Brain microvascular endothelial cell (primary cell): ENCODE measurements around the gene CEP85L.

ENCODE experiments used
- DNase-seq: peaks from one replicate; pipeline ENCODE4 v3.0.0-alpha.2; 2020
- H3K27ac ChIP-seq: fragments of 250-450 bp; sonication (Bioruptor Pico); 2 replicates; pipeline ENCODE4 v1.5.1; 2020; ENCODE audit warnings: mild to moderate bottlenecking, moderate library complexity
- H3K27me3 ChIP-seq: fragments of 250-450 bp; sonication (Bioruptor Pico); replicated peaks from 2 replicates; pipeline ENCODE4 v1.5.1; 2020; ENCODE audit warnings: mild to moderate bottlenecking
- H3K36me3 ChIP-seq: fragments of 250-450 bp; sonication (Bioruptor Pico); replicated peaks from 2 replicates; pipeline ENCODE4 v1.5.1; 2020; ENCODE audit warnings: mild to moderate bottlenecking
- H3K4me3 ChIP-seq: 2 replicates; pipeline ENCODE4 v1.5.1; 2011; ENCODE audit warnings: low read depth, mild to moderate bottlenecking, control low read depth, low read length, moderate library complexity
- in situ Hi-C: cut with HindIII; loops from 2 replicates; pipeline ENCODE4 v1.10.0; 2017; ENCODE audit warnings: low sequenced_read_pairs, low pct_ligation_motif_present
- TF ChIP-seq, protein P1 (sequence below): IDR thresholded peaks from 2 replicates; pipeline ENCODE4 v1.5.1; 2011; ENCODE audit warnings: low read depth, mild to moderate bottlenecking, moderate library complexity, low read length, control low read depth, inconsistent platforms; ENCODE audit errors: missing control alignments

CEP85L gene

DNA sequence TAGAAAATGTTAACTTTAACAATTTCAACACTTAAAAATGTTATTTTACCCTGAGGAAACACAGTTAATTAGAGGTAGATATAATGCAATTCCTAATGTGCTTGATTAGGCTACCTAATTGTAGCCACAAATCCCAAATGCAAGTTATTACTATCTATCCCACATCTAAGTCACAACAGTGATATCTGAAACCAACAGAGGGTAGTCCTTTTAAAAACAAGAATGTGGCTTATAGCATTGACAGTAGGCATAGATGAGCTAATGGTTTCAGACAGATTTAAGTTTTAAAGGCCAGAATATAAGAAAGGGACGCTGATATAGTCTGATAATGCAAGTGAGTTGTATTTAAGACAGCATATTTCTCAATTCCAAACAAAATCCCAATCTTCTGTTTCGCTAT lies 80.3 kb downstream of the CEP85L start:
- Histone ChIP-seq H3K4me3 (no peak overlapping the region), H3K36me3 (no peaks in the 10 kb centered on the region), H3K27me3 (no peaks in the 10 kb centered on the region), H3K27ac (no peak overlapping the region)
- TF ChIP-seq, protein P1, sequence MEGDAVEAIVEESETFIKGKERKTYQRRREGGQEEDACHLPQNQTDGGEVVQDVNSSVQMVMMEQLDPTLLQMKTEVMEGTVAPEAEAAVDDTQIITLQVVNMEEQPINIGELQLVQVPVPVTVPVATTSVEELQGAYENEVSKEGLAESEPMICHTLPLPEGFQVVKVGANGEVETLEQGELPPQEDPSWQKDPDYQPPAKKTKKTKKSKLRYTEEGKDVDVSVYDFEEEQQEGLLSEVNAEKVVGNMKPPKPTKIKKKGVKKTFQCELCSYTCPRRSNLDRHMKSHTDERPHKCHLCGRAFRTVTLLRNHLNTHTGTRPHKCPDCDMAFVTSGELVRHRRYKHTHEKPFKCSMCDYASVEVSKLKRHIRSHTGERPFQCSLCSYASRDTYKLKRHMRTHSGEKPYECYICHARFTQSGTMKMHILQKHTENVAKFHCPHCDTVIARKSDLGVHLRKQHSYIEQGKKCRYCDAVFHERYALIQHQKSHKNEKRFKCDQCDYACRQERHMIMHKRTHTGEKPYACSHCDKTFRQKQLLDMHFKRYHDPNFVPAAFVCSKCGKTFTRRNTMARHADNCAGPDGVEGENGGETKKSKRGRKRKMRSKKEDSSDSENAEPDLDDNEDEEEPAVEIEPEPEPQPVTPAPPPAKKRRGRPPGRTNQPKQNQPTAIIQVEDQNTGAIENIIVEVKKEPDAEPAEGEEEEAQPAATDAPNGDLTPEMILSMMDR, result no peak
- in situ Hi-C loops, result no loop called here
- no peak for DNase-seq

DNA sequence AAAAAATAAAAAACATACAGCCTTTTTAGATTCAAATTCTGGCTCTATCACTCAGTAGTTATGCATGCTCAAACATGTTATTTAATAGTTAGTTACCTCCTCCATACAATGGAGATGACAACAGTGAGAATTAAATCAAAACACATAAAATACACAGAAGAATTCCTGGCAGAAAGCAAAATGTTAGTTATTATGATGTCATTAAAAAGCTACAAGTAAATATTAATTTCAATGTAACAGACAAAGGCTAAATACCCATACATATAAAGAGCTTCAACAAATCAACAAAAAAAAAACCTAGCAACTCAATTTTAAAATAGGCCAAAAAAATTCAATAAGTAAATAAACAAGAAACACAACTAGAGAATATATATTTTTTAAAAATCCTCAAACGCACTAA lies 81.9 kb downstream of the CEP85L start:
- Histone ChIP-seq H3K4me3 (no peak overlapping the region), H3K27me3 (no peaks in the 10 kb centered on the region), H3K27ac (no peak overlapping the region), H3K36me3 (no peaks in the 10 kb centered on the region)
- in situ Hi-C loops, result no loop called here
- no peak for DNase-seq
- TF ChIP-seq, protein P1, result no peak

DNA sequence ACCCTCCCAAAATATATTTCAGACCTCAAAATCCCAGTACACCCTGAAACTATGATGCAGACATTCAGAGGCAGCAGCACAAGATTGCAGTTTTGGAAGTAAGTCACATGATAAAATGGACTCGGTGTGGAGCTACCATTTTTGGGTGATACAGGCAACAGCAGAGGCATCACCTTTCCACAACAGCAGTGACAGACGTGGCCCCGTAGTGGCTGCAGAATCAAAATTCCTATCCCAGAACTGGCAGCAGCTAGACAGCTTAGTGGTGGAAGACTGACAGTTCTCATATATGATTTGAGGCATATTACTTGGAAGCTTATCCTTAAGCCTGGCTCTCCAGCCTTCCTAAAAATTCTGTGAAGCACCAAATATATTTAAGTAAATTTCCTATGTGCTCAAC lies 83.4 kb downstream of the CEP85L start:
- TF ChIP-seq, protein P1, result no peak
- Histone ChIP-seq H3K27ac (no peak overlapping the region), H3K27me3 (no peaks in the 10 kb centered on the region), H3K36me3 (no peaks in the 10 kb centered on the region), H3K4me3 (no peak overlapping the region)
- in situ Hi-C loops, result no loop called here
- DNase-seq, result no peak

DNA sequence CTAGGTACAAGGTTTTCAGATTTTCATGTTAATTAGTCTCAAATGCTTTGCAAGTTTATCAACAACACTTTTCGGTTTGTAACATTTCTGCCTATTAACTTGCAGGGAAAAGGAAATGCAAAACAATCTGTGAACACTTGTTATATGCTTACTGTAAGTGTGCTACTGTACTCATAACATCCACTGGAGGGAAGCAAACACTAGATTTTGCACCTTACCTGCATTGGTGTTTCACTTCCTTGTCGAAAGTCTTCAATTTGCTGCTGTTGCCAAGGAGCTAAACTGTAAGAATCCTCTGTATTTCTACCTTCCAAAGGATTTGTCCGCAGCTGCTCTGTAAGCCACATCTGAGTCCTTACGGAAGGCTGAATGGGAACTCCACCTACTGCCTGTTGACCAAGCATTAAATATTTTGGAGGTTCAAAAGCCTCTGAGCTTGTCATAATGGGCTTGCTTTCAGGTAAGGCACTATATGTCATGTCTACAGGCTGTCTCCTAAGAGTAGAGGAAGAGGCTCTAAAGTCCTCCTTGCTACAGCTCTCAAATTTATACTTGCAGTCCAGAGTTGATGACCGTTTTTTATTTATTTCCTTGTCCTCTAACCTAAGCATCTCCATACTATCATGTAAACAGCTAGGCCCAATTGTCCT lies 86.0 kb downstream of the CEP85L start:
- TF ChIP-seq, protein P1, result peak; percentile 45
- in situ Hi-C loops, result no loop called here
- H3K4me3 ChIP-seq, result no peak overlapping the region
- H3K27ac ChIP-seq, result no peak overlapping the region
- H3K27me3 ChIP-seq, result no peaks in the 10 kb centered on the region
- H3K36me3 ChIP-seq, result no peaks in the 10 kb centered on the region
- DNase-seq, result no peak

DNA sequence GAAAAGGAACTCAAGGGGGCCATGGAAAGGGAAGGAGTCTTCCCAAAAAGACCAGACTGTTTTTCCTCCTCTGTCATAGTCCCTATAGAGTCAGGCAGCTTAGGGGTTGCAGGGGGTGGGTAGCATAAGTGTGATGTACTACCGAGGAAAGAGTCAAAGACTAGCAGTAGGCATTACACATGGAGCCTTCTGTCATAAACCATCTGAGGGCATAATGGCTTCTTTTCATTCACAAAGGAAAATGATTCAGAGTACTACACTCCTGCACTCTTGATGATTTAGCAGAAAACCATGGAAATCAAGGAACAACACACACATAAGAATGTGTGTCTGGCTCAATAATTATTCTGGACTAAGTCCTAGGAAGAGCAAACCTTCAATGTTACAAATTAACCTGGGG lies 88.4 kb downstream of the CEP85L start:
- H3K4me3 ChIP-seq, result no peak overlapping the region
- no peaks in the 10 kb centered on the region for H3K27me3 ChIP-seq
- no peak overlapping the region for H3K27ac ChIP-seq
- DNase-seq, result no peak
- TF ChIP-seq, protein P1, result no peak
- H3K36me3 ChIP-seq, result no peaks in the 10 kb centered on the region
- in situ Hi-C loops, result no loop called here

DNA sequence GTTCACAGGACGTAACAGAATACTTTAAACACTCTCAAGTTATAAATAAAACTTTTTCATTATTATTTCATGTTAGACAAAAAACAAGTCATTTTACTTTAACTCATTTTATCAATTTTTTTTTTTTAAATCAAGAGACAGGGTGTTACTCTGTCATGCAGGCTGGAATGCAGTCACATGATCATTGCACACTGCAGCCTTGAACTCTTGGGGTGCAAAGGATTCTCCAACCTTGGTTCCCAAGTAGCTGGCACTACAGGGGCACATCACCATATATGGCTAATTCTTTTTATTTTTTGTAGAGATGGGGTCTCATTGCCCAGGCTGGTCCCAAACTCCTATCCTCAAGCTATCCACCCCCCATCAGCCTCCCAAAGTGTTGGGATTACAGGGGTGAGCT lies 89.1 kb downstream of the CEP85L start:
- TF ChIP-seq, protein P1, result no peak
- no peaks in the 10 kb centered on the region for H3K27me3 ChIP-seq
- no peaks in the 10 kb centered on the region for H3K36me3 ChIP-seq
- H3K27ac ChIP-seq, result no peak overlapping the region
- DNase-seq, result no peak
- in situ Hi-C loops, result no loop called here
- no peak overlapping the region for H3K4me3 ChIP-seq
